Astrocyte (in vitro differentiated cells and primary cell): ENCODE results near the gene VAC14. TPM values are rescaled to one million over a fixed set of nuclear protein-coding genes. Genes with fewer than 3 reads are reported as not detected.

Experiments
- DNase-seq: peaks from one replicate; pipeline ENCODE4 v3.0.0-alpha.2; 2010; ENCODE audit warnings: low read depth
- FAIRE-seq: peaks from 2 replicates; lab custom pipeline; 2011; peaks lifted over from hg19 to GRCh38; lab: Jason Lieb, UNC
- H2AFZ ChIP-seq: 2 replicates; pipeline ENCODE4 v1.6.0; 2012; ENCODE audit warnings: low read depth, low read length, inconsistent platforms
- H3K27ac ChIP-seq: 2 replicates; pipeline ENCODE4 v1.5.1; 2011; ENCODE audit warnings: low read depth, low read length, inconsistent platforms
- H3K27me3 ChIP-seq: 2 replicates; pipeline ENCODE4 v1.6.0; 2011; ENCODE audit warnings: low read length, inconsistent platforms; ENCODE audit not compliant: insufficient read depth
- H3K36me3 ChIP-seq: 2 replicates; pipeline ENCODE4 v1.5.1; 2011; ENCODE audit warnings: low read length, inconsistent platforms; ENCODE audit not compliant: insufficient read depth
- H3K4me1 ChIP-seq: 2 replicates; pipeline ENCODE4 v1.5.1; 2011; ENCODE audit warnings: low read length, inconsistent platforms; ENCODE audit not compliant: insufficient read depth
- H3K4me2 ChIP-seq: 2 replicates; pipeline ENCODE4 v1.6.0; 2012; ENCODE audit warnings: low read length, inconsistent platforms
- H3K4me3 ChIP-seq: 2 replicates; pipeline ENCODE4 v1.5.1; 2011; ENCODE audit warnings: low read depth, mild to moderate bottlenecking, low read length, inconsistent platforms; ENCODE audit not compliant: insufficient read depth
- H3K79me2 ChIP-seq: 2 replicates; pipeline ENCODE4 v1.6.0; 2012; ENCODE audit warnings: mild to moderate bottlenecking, low read length, inconsistent platforms; ENCODE audit not compliant: insufficient read depth
- H3K9ac ChIP-seq: 2 replicates; pipeline ENCODE4 v1.6.0; 2012; ENCODE audit warnings: mild to moderate bottlenecking, low read length, inconsistent platforms
- H3K9me3 ChIP-seq: 2 replicates; pipeline ENCODE4 v1.5.1; 2012; ENCODE audit warnings: low read depth, mild to moderate bottlenecking, low read length, inconsistent platforms; ENCODE audit not compliant: insufficient read depth
- H4K20me1 ChIP-seq: 2 replicates; pipeline ENCODE4 v1.6.0; 2012; ENCODE audit warnings: low read length, inconsistent platforms; ENCODE audit not compliant: insufficient read depth
- H3K27ac Mint-ChIP-seq: one replicate; pipeline ENCODE4 v1.8.0; 2021; ENCODE audit warnings: mild to moderate bottlenecking, mixed read lengths; ENCODE audit not compliant: unreplicated experiment
- H3K27me3 Mint-ChIP-seq: one replicate; pipeline ENCODE4 v1.8.0; 2021; ENCODE audit warnings: low read depth, mixed read lengths; ENCODE audit not compliant: unreplicated experiment
- H3K36me3 Mint-ChIP-seq: one replicate; pipeline ENCODE4 v1.8.0; 2021; ENCODE audit warnings: low read depth, mixed read lengths; ENCODE audit not compliant: unreplicated experiment
- H3K4me1 Mint-ChIP-seq: one replicate; pipeline ENCODE4 v1.8.0; 2021; ENCODE audit warnings: low read depth, mixed read lengths; ENCODE audit not compliant: unreplicated experiment
- H3K4me3 Mint-ChIP-seq: one replicate; pipeline ENCODE4 v1.8.0; 2021; ENCODE audit warnings: mild to moderate bottlenecking, moderate library complexity, mixed read lengths; ENCODE audit not compliant: unreplicated experiment
- H3K9me3 Mint-ChIP-seq: one replicate; pipeline ENCODE4 v1.8.0; 2021; ENCODE audit warnings: mild to moderate bottlenecking, mixed read lengths; ENCODE audit not compliant: unreplicated experiment
- CTCF ChIP-seq: IDR thresholded peaks from 2 replicates; pipeline ENCODE4 v1.5.1; 2011; ENCODE audit warnings: low read depth, mild to moderate bottlenecking, inconsistent platforms, low read length, moderate library complexity; ENCODE audit not compliant: insufficient read depth
- EZH2 ChIP-seq: IDR thresholded peaks from 2 replicates; pipeline ENCODE4 v1.6.1; 2012; ENCODE audit warnings: mild to moderate bottlenecking, low read length, inconsistent platforms; ENCODE audit not compliant: insufficient read depth
- total RNA-seq: library from RNA; stranded (reverse); gene quantifications from 2 replicates; pipeline ENCODE4 v1.2.1, GENCODE V29; 2021

Gene VAC14
- total RNA-seq, 1 donor from 2014 or later: 27.8 TPM

- peaks cover 61% of the 10 kb centered on the region for H3K4me1 ChIP-seq
- Mint-ChIP-seq H3K36me3 (peaks cover 18% of the 10 kb centered on the region), H3K4me3 (no peak overlapping the region), H3K4me1 (peaks cover 29% of the 10 kb centered on the region), H3K9me3 (peaks cover 5% of the 10 kb centered on the region), H3K27ac (no peak overlapping the region), H3K27me3 (no peaks in the 10 kb centered on the region)
- no peaks in the 10 kb centered on the region for H3K36me3 ChIP-seq
- H2AFZ ChIP-seq: no peak overlapping the region
- TF ChIP-seq CTCF (no peak), EZH2 (no peak)
- H3K79me2 ChIP-seq: no peaks in the 10 kb centered on the region
- no peak overlapping the region for H3K4me2 ChIP-seq
- DNase-seq (peak; percentile 48), FAIRE-seq (no peak)
- H4K20me1 ChIP-seq: no peaks in the 10 kb centered on the region
- H3K27me3 ChIP-seq: no peaks in the 10 kb centered on the region
- no peaks in the 10 kb centered on the region for H3K9me3 ChIP-seq
- no peak overlapping the region for H3K9ac ChIP-seq
- H3K27ac ChIP-seq: no peak overlapping the region
- H3K4me3 ChIP-seq: no peak overlapping the region
These were observed 53.0 kb downstream of the VAC14 start for GRCh38 chr16:70747703-70748631.

- peaks cover 2% of the 10 kb centered on the region for H3K36me3 ChIP-seq
- H3K4me3 Mint-ChIP-seq: no peak overlapping the region
- no peaks in the 10 kb centered on the region for H3K27me3 Mint-ChIP-seq
- peak overlapping the region; percentile 22 for H2AFZ ChIP-seq
- H3K79me2 ChIP-seq: no peaks in the 10 kb centered on the region
- no peak overlapping the region for H3K4me3 ChIP-seq
- no peak for FAIRE-seq
- no peaks in the 10 kb centered on the region for H4K20me1 ChIP-seq
- TF ChIP-seq EZH2: no peak
- TF ChIP-seq CTCF: no peak
- H3K4me2 ChIP-seq: peak overlapping the region; percentile 52
- peaks cover 6% of the 10 kb centered on the region for H3K9me3 Mint-ChIP-seq
- DNase-seq: peak; percentile 86
- no peaks in the 10 kb centered on the region for H3K27me3 ChIP-seq
- no peaks in the 10 kb centered on the region for H3K9me3 ChIP-seq
- H3K27ac Mint-ChIP-seq: no peak overlapping the region
- H3K9ac ChIP-seq: peak overlapping the region; percentile 55
- peaks cover 61% of the 10 kb centered on the region for H3K4me1 ChIP-seq
- H3K4me1 Mint-ChIP-seq: peaks cover 29% of the 10 kb centered on the region
- H3K36me3 Mint-ChIP-seq: peaks cover 18% of the 10 kb centered on the region
- H3K27ac ChIP-seq: peak overlapping the region; percentile 76
These were observed 54.1 kb downstream of the VAC14 start for GRCh38 chr16:70746708-70747424.
